MCF 10A (cell line): Measurements from ENCODE around the gene CHEK1. TPM values are rescaled to one million over a fixed set of nuclear protein-coding genes. Genes with fewer than 3 reads are reported as not detected.

Experiments used
- BruUV-seq: library from RNA; stranded (reverse); fragments of 400-500 nt; replicated peaks from 2 replicates; lab custom pipeline; 2021; lab: Mats Ljungman, UMichigan
- CTCF ChIA-PET: fragments of 300-600 bp; sonication (Branson Sonifier 250); formaldehyde crosslinking; extraction: SDS; loops from one replicate; lab custom pipeline; 2021; ENCODE audit warnings: antibody characterized with exemption, inconsistent platforms; lab: Yijun Ruan, JAX
- POLR2A ChIA-PET: fragments of 300-600, 350-650 bp; sonication (Branson Sonifier 250); formaldehyde crosslinking; extraction: SDS; loops from one replicate; lab custom pipeline; 2020; ENCODE audit warnings: antibody characterized with exemption, inconsistent platforms; lab: Yijun Ruan, JAX
- DNase-seq: peaks from one replicate; pipeline ENCODE4 v3.0.0-alpha.2; 2018; ENCODE audit not compliant: unreplicated experiment
- H3K27ac Mint-ChIP-seq: one replicate; pipeline ENCODE4 v1.8.0; 2022; ENCODE audit warnings: mild to moderate bottlenecking, low read depth, mixed read lengths; ENCODE audit not compliant: unreplicated experiment
- H3K27me3 Mint-ChIP-seq: one replicate; pipeline ENCODE4 v1.8.0; 2022; ENCODE audit warnings: mixed read lengths; ENCODE audit not compliant: insufficient read depth, unreplicated experiment
- H3K36me3 Mint-ChIP-seq: one replicate; pipeline ENCODE4 v1.8.0; 2022; ENCODE audit warnings: mild to moderate bottlenecking, moderate library complexity, mixed read lengths; ENCODE audit not compliant: insufficient read depth, unreplicated experiment
- H3K4me1 Mint-ChIP-seq: one replicate; pipeline ENCODE4 v1.8.0; 2022; ENCODE audit warnings: mixed read lengths; ENCODE audit not compliant: insufficient read depth, unreplicated experiment
- H3K4me3 Mint-ChIP-seq: one replicate; pipeline ENCODE4 v1.8.0; 2022; ENCODE audit warnings: mild to moderate bottlenecking, moderate library complexity, mixed read lengths; ENCODE audit not compliant: unreplicated experiment
- H3K9me3 Mint-ChIP-seq: one replicate; pipeline ENCODE4 v1.8.0; 2022; ENCODE audit warnings: mixed read lengths; ENCODE audit not compliant: unreplicated experiment
- CTCF ChIP-seq: fragments of 200-600 bp; IDR thresholded peaks from one replicate; pipeline ENCODE4 v1.8.0; 2022; ENCODE audit warnings: antibody characterized with exemption, mild to moderate bottlenecking; ENCODE audit not compliant: unreplicated experiment
- intact Hi-C: fragments of 100-400 bp; cut with micrococcal nuclease; formaldehyde crosslinking; loops from 2 replicates; pipeline ENCODE4 v1.14.1; 2022
- total RNA-seq: library from RNA; stranded (reverse); gene quantifications from 2 replicates; pipeline ENCODE4 v1.2.3, GENCODE V29; 2022

The CHEK1 gene
- total RNA-seq, 1 experiment from 2014 or later: 33.3 TPM

- no TSS peak for BruUV-seq
- Mint-ChIP-seq H3K4me1 (no peaks in the 10 kb centered on the region), H3K36me3 (no peaks in the 10 kb centered on the region), H3K9me3 (no peaks in the 10 kb centered on the region), H3K4me3 (no peak overlapping the region), H3K27me3 (no peaks in the 10 kb centered on the region), H3K27ac (no peak overlapping the region)
- intact Hi-C loops: no loop called here
- no peak for DNase-seq
- TF ChIP-seq CTCF: no peak
- POLR2A ChIA-PET: interaction anchor here (0.6 kb wide), 1 partner anchor 37 kb away, joined by 3 read pairs; no protein-coding TSS in a partner anchor
- CTCF ChIA-PET: interaction anchor here (1.2 kb wide), 1 partner anchor 504 kb away, joined by 4 read pairs; no protein-coding TSS in a partner anchor
Measured at GRCh38 chr11:125690006-125690405, 65.0 kb downstream of the CHEK1 start.

GRCh38 chr11:125692887-125693286 lies 67.9 kb downstream of the CHEK1 start:
- Mint-ChIP-seq H3K4me1 (no peaks in the 10 kb centered on the region), H3K9me3 (no peaks in the 10 kb centered on the region), H3K27me3 (no peaks in the 10 kb centered on the region), H3K36me3 (no peaks in the 10 kb centered on the region), H3K4me3 (no peak overlapping the region), H3K27ac (no peak overlapping the region)
- POLR2A ChIA-PET: no interaction called here
- intact Hi-C loops: no loop called here
- no peak for DNase-seq
- no peak for TF ChIP-seq CTCF
- BruUV-seq: no TSS peak
- CTCF ChIA-PET: no interaction called here

- ChIA-PET POLR2A (interaction anchor here (1.1 kb wide), 1 partner anchor 9 kb away, joined by 3 read pairs; no protein-coding TSS in a partner anchor), CTCF (interaction anchor here (0.6 kb wide), 1 partner anchor 68 kb away, joined by 3 read pairs; no protein-coding TSS in a partner anchor)
- Mint-ChIP-seq H3K4me1 (no peaks in the 10 kb centered on the region), H3K27ac (no peak overlapping the region), H3K9me3 (no peaks in the 10 kb centered on the region), H3K36me3 (no peaks in the 10 kb centered on the region), H3K27me3 (peaks cover 15% of the 10 kb centered on the region), H3K4me3 (no peak overlapping the region)
- BruUV-seq: no TSS peak
- DNase-seq: no peak
- intact Hi-C loops: no loop called here
- no peak for TF ChIP-seq CTCF
Measured at GRCh38 chr11:125694951-125695350, 70.0 kb downstream of the CHEK1 start.

GRCh38 chr11:125701018-125701610 lies 76.2 kb downstream of the CHEK1 start:
- no peak for TF ChIP-seq CTCF
- BruUV-seq: no TSS peak
- no peak for DNase-seq

More at GRCh38 chr11:125701018-125701610, 76.2 kb downstream of the CHEK1 start:
- ChIA-PET CTCF (no interaction called here), POLR2A (no interaction called here)
- H3K27ac Mint-ChIP-seq: no peak overlapping the region
- H3K9me3 Mint-ChIP-seq: no peaks in the 10 kb centered on the region
- H3K4me1 Mint-ChIP-seq: no peaks in the 10 kb centered on the region
- intact Hi-C loops: no loop called here
- H3K4me3 Mint-ChIP-seq: no peak overlapping the region
- H3K27me3 Mint-ChIP-seq: peaks cover 21% of the 10 kb centered on the region
- no peaks in the 10 kb centered on the region for H3K36me3 Mint-ChIP-seq
